Fibroblast of the aortic adventitia (primary cell): ENCODE data around the gene UBR3. TPM values are rescaled to one million over a fixed set of nuclear protein-coding genes. Genes with fewer than 3 reads are reported as not detected.

Source experiments
- DNase-seq: peaks from one replicate; pipeline ENCODE4 v3.0.0-alpha.2; 2010; ENCODE audit warnings: low read depth
- H3K4me3 ChIP-seq: 2 replicates; pipeline ENCODE4 v1.5.1; 2011; ENCODE audit warnings: low read depth, mild to moderate bottlenecking, control low read depth, low read length, moderate library complexity
- total RNA-seq: library from RNA; depleted of rRNA; stranded (reverse); fragments of >200 nt; gene quantifications from 2 replicates; pipeline ENCODE4 v1.2.3, GENCODE V29; 2012; ENCODE audit warnings: low replicate concordance
- TF ChIP-seq, protein P1 (sequence below): IDR thresholded peaks from 2 replicates; pipeline ENCODE4 v1.5.1; 2011; ENCODE audit warnings: mild to moderate bottlenecking, low read length, control low read depth, inconsistent platforms; ENCODE audit not compliant: insufficient read depth

Gene UBR3
- total RNA-seq, 1 donor = 45.5 TPM

GRCh38 chr2:169822785-169823392 is 4.4 kb upstream of the UBR3 start:
- peak; percentile 28 for DNase-seq
- H3K4me3 ChIP-seq = peak overlapping the region; percentile 11
- TF ChIP-seq, protein P1, sequence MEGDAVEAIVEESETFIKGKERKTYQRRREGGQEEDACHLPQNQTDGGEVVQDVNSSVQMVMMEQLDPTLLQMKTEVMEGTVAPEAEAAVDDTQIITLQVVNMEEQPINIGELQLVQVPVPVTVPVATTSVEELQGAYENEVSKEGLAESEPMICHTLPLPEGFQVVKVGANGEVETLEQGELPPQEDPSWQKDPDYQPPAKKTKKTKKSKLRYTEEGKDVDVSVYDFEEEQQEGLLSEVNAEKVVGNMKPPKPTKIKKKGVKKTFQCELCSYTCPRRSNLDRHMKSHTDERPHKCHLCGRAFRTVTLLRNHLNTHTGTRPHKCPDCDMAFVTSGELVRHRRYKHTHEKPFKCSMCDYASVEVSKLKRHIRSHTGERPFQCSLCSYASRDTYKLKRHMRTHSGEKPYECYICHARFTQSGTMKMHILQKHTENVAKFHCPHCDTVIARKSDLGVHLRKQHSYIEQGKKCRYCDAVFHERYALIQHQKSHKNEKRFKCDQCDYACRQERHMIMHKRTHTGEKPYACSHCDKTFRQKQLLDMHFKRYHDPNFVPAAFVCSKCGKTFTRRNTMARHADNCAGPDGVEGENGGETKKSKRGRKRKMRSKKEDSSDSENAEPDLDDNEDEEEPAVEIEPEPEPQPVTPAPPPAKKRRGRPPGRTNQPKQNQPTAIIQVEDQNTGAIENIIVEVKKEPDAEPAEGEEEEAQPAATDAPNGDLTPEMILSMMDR = no peak

- DNase-seq = no peak
- peak overlapping the region; percentile 86 for H3K4me3 ChIP-seq
- TF ChIP-seq, protein P1 = no peak
Observed at GRCh38 chr2:169823996-169824372, 3.3 kb upstream of the UBR3 start.

GRCh38 chr2:169824373-169825333 is 2.6 kb upstream of the UBR3 start, which contains the start of gene METTL5:
Gene METTL5, minus strand, starts transcription at chr2:169824905. Its CDS starts 308 bp downstream, at chr2:169824597.
- DNase-seq = peak; percentile 72
- TF ChIP-seq, protein P1 = peak; percentile 69
- H3K4me3 ChIP-seq = peak within 1 kb of the TSS; percentile 86

- peak; percentile 16 for DNase-seq
- peak overlapping the region; percentile 90 for H3K4me3 ChIP-seq
- TF ChIP-seq, protein P1 = no peak
Observed at GRCh38 chr2:169828141-169828811, 1.0 kb downstream of the UBR3 start.

DNA sequence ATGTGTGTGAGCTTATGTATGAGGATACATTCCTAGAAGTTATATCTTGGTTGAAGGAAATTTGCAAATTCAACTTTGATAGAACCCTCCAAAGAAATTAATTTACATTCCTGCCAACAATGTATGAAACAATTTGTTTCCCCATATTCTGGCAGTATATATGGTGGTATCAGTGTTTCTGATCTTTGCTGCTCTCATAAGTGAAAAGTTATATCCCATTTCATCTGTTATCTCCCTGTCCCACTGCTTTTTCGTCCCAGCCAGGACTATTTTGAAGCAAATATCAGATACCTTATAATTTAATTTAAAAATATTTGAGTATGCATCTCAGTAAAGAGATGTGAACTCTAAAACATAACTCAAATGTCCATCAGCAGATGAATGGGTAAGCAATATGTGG is 7.1 kb downstream of the UBR3 start:
- H3K4me3 ChIP-seq = no peak overlapping the region
- TF ChIP-seq, protein P1 = no peak
- no peak for DNase-seq

DNA sequence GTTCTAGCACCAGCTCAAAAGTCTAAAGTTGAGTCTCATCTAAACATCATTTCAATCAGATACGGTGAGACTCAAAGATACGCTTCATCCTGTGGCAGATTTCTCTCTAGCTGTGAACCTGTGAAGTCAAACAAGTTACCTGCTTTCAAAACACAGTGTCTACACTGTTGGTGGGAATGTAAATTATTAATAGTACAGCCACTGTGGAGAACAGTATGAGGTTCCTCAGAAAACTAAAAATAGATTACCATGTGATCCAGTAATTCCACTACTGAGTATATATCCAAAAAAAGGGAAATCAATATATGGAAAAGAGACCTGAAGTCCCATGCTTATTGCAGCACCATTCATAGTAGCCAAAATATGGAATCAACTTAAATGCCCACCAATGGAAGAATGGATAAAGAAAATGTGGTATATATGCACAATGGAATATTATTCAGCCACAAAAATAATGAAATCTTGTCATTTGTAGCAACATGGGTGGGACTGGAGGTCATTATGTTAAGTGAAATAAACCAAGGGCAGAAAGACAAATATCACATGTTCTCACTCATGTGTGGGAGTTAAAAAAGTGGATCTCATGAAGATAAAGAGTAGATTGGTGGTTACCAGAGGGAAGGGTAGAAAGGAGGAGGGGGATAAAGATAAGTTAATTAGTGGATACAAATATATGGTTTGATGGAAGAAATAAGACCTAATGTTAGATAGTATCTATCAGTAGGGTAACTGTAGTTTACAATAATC is 11.7 kb downstream of the UBR3 start:
- DNase-seq = no peak
- TF ChIP-seq, protein P1 = no peak
- H3K4me3 ChIP-seq = no peak overlapping the region
